Mononuclear cell (primary cell): ENCODE results near the gene PCDHA1. TPM values are rescaled to one million over a fixed set of nuclear protein-coding genes. Genes with fewer than 3 reads are reported as not detected.
"Not testable (repeated sequence)": the region's sequence is repeated elsewhere in the genome, so short reads cannot be mapped to it uniquely, and the experiment has no call there.

ENCODE experiments used
- H3K27me3 ChIP-seq: 2 replicates; pipeline ENCODE4 v1.6.0; 2011; ENCODE audit warnings: low read length, control low read depth; ENCODE audit not compliant: insufficient read depth
- H3K4me1 ChIP-seq: 2 replicates; pipeline ENCODE4 v1.5.1; 2011; ENCODE audit warnings: mild to moderate bottlenecking, low read length, control low read depth; ENCODE audit not compliant: insufficient read depth
- H3K4me3 ChIP-seq: 2 replicates; pipeline ENCODE4 v1.5.1; 2011; ENCODE audit warnings: mild to moderate bottlenecking, low read length, moderate library complexity
- H3K9me3 ChIP-seq: 2 replicates; pipeline ENCODE4 v1.5.1; 2011; ENCODE audit warnings: low read depth, mild to moderate bottlenecking, control low read depth, low read length
- total RNA-seq: library from RNA; depleted of rRNA; stranded (reverse); fragments of >200 nt; gene quantifications from one replicate; pipeline ENCODE4 v1.2.3, GENCODE V29; 2012

Gene PCDHA1
- not detected for total RNA-seq

DNA sequence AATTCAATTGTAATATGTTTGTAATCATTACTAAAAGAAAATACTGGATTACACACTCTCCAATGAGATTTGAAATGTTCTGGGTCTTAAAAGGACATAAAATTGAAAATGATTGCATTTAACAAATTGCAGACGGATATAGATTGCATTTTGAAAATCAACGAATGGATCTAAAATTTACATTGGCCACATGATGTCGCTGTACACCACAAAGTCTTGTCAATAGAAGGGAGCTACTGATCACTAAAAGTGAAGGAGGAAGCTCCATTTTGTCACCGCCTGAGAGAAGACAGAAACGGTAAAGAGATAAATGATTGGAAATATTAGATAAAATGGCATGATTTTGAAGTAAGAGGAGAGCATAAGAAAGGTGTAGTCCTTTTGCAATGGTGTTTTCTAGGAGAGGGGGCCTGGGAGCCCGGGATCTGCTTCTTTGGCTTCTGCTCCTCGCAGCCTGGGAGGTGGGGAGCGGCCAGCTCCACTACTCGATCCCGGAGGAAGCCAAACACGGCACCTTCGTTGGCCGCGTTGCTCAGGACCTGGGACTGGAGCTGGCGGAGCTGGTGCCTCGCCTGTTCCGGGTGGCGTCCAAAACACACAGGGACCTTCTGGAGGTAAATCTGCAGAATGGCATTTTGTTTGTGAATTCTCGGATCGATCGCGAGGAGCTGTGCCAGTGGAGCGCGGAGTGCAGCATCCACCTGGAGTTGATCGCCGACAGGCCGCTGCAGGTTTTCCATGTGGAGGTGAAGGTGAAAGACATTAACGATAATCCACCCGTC is at the start of gene PCDHA1:
Gene PCDHA1 (plus strand): TSS at position 236 of the 782 bp plus-strand sequence.
- Histone ChIP-seq H3K9me3 (peaks cover 46% of the 10 kb centered on the region), H3K4me3 (no peak within 1 kb of the TSS), H3K4me1 (no peaks in the 10 kb centered on the region)

DNA sequence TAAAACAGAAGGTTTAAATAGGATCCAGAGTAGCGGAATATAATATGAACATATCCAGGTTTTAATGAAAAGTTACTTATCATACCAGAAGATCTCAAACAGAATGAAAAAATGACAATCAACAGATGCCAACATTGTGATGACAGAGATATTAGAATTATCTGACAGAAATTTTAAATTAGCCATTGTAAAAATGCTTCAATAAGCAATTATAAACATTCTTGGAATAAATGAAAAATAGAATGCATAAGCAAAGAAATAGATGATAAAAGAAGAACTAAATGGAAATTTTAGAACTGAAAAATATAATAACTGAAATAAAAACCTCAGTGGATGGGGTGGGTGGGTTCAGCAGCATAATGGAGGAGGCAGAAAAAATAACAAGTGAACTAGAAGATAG is 48.5 kb upstream of the PCDHA1 start:
- no peak overlapping the region for H3K4me3 ChIP-seq
- H3K27me3 ChIP-seq = peaks cover 18% of the 10 kb centered on the region
- no peaks in the 10 kb centered on the region for H3K9me3 ChIP-seq
- no peaks in the 10 kb centered on the region for H3K4me1 ChIP-seq

More for the DNA sequence above, at the start of gene PCDHA1:
- peaks cover 31% of the 10 kb centered on the region for H3K27me3 ChIP-seq

DNA sequence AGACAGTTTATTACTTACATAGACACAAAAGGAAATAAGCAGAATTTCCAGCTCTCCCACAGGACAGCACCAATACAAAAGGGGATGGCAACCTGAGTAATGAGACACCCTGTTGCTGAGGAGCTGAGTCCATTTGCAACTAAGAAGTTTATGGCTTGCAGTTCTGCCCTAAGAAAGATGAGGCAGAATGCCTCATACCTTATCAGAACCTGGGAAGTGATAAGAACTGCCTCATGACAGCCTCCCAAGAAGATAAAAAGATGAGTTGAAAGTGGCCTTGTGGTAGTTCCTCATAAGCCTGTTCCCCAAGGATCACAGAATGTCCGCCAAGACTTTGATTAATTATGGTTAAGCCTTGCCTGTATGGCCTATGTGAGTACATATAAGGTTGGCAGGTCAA is 44.0 kb upstream of the PCDHA1 start:
- peaks cover 4% of the 10 kb centered on the region for H3K27me3 ChIP-seq
- no peak overlapping the region for H3K4me3 ChIP-seq
- H3K9me3 ChIP-seq = no peaks in the 10 kb centered on the region
- H3K4me1 ChIP-seq = no peaks in the 10 kb centered on the region

DNA sequence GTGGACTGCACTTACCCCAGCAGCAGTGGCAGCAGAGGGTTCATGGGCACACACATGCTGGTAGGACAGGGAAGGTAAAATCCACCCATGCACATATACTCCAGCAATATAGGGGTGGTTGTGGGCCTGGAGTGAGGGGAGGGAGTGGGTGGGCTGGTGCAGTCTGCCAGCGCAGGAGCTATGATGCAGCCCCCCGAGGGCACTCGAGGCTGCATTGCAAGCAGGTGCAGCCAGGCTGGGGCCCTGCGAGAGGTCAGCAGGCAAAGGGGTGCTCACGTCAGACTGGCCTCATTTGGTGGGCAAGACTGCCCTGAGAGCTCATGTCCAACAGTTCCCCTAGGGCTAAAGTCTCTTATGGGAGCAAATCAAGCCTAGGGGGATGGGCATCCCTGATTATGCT is 32.4 kb upstream of the PCDHA1 start:
- no peaks in the 10 kb centered on the region for H3K4me1 ChIP-seq
- no peak overlapping the region for H3K4me3 ChIP-seq
- peaks cover 29% of the 10 kb centered on the region for H3K9me3 ChIP-seq
- H3K27me3 ChIP-seq = peaks cover 3% of the 10 kb centered on the region

DNA sequence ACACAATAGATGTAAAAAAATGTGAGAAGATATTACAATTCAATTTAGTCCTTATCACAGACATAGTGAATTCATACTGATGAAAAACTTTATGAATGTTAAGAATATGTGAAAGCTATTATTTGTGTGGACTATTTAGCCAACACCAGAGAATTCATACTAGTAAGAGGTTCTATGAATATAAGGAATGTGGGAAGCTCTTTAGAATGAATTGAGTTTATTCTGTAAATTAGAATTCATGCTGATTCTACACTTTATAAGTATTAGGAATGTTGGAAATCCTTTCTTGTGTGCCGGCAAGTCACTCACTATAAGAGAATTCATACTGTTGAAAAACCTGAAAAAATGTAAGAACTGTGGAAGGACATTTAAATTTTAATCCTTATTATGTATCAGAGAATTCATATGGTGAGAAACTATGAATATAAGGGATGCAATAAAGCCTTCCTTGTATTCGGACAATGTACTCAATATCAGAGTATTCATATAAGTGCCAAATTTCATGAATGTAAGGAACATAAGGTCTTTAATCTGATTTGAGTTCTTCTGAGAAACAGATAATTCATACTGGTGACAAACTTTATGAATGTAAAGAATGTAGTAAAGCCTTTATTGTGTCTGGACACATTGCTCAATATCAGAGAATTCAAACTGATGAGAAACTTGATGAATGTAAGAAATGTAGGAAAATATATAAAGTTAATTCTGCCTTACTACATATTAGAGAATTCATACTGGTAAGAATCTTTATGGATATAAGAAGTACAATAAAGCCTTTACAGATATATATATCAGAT is 21.6 kb upstream of the PCDHA1 start:
- Histone ChIP-seq H3K4me1 (no peaks in the 10 kb centered on the region), H3K27me3 (no peaks in the 10 kb centered on the region), H3K9me3 (peaks cover 89% of the 10 kb centered on the region), H3K4me3 (no peak overlapping the region)

DNA sequence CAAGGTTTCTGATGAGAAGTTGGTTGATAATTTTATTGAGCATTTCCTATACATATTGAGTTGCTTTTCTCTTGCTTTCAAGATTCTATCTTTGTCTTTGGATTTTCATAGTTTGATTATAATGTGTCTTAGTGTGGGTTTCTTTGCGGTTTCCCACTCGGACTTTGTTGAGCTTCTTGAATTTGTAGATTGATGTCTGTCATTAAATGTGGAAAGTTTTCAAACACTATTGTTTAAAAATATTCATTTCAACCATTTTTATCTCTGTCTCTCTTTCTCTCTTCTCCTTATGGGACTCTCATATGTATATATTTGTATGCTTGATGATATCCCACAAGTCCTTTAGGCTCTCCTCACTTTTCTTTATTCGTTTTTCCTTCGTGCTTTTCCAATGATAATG is 18.5 kb upstream of the PCDHA1 start:
- peaks cover 93% of the 10 kb centered on the region for H3K9me3 ChIP-seq
- no peak overlapping the region for H3K4me3 ChIP-seq
- no peaks in the 10 kb centered on the region for H3K4me1 ChIP-seq
- no peaks in the 10 kb centered on the region for H3K27me3 ChIP-seq

DNA sequence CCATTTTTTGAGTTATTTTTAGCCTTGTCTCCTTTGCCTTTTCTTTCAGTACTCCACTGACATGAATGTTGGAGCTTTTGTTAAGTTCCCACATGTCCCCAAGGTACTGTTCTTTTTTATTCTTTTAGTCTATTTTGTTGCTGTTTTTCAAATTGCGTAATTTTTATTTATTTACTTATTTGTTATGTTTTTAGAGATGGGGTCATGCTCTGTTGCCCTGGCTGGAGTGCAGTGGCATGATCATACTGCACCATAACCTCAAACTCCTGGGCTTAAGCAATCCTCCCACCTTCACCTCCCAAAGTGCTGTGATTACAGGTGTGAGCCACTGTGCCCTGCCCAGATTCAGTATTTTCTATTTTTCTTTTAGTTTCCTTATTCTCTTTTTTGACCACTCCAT is 5.4 kb upstream of the PCDHA1 start:
- Histone ChIP-seq H3K4me3 (no peak overlapping the region), H3K4me1 (no peaks in the 10 kb centered on the region), H3K9me3 (peaks cover 13% of the 10 kb centered on the region), H3K27me3 (peaks cover 7% of the 10 kb centered on the region)

DNA sequence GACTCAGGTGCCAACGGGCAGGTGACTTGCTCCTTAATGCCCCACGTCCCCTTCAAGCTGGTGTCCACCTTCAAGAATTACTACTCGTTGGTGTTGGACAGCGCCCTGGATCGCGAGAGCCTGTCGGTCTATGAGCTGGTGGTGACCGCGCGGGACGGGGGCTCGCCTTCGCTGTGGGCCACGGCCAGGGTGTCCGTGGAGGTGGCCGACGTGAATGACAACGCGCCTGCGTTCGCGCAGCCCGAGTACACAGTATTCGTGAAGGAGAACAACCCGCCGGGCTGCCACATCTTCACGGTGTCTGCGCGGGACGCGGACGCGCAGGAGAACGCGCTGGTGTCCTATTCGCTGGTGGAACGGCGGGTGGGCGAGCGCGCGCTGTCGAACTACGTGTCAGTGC is 1.5 kb downstream of the PCDHA1 start:
- not testable (repeated sequence) for H3K4me3 ChIP-seq, H3K4me1 ChIP-seq
- Histone ChIP-seq H3K9me3 (peaks cover 40% of the 10 kb centered on the region), H3K27me3 (peaks cover 34% of the 10 kb centered on the region)

DNA sequence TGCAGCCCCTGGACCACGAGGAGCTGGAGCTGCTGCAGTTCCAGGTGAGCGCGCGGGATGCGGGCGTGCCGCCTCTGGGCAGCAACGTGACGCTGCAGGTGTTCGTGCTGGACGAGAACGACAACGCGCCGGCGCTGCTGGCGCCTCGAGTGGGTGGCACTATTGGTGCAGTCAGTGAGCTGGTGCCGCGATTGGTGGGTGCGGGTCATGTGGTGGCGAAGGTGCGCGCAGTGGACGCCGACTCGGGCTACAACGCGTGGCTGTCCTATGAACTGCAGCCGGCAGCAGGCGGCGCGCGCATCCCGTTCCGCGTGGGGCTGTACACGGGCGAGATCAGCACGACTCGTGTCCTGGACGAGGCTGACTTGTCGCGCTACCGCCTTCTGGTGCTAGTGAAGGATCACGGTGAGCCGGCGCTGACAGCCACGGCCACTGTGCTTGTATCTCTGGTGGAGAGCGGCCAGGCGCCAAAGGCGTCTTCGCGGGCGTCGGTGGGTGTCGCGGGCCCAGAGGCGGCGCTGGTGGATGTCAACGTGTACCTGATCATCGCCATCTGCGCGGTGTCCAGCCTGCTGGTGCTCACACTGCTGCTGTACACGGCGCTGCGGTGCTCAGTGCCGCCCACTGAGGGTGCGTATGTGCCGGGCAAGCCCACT is 2.0 kb downstream of the PCDHA1 start:
- H3K9me3 ChIP-seq = peaks cover 45% of the 10 kb centered on the region
- not testable (repeated sequence) for H3K4me3 ChIP-seq, H3K4me1 ChIP-seq
- peaks cover 36% of the 10 kb centered on the region for H3K27me3 ChIP-seq

DNA sequence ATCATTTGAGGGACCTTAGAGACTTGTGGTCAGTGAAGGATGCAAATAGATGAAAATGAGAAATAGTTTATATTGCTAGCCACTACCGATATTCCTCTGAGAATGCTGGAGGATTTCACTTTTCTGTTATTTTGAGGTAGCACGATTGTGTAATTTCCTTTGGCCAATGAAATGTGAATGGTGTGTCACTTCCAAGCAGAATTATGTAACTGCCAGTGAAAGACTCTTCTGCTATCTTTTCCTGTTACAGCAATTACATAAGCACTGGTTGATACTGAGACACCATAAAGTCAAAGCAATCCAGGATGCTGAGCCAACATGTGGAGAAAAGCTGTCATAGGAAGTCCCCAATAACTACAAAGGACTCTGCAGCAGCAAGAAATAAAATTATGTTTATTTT is 5.1 kb downstream of the PCDHA1 start:
- Histone ChIP-seq H3K4me3 (no peak overlapping the region), H3K4me1 (no peaks in the 10 kb centered on the region), H3K9me3 (peaks cover 60% of the 10 kb centered on the region), H3K27me3 (peaks cover 51% of the 10 kb centered on the region)

DNA sequence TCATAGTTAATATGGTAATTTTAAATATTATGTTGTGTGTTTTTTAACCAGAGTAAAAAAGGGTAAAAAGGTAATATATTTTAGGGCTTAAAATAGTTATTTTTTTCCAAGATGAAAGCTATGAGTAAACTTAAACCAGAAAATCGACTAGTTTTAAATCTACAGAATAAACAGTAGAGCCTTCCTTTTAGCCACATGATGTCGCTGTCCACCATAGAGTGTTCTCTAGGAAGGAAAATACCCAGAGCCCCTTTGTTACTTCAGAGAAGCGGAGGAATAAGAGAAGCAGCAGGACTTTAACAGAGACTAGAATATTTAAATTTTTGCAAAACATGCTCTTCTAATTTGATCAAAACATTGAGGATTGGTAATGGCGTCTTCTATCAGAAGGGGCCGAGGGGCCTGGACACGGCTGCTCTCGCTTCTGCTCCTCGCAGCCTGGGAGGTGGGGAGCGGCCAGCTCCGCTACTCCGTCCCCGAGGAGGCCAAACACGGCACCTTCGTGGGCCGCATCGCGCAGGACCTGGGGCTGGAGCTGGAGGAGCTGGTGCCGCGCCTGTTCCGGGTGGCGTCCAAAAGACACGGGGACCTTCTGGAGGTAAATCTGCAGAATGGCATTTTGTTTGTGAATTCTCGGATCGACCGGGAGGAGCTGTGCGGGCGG is 8.8 kb downstream of the PCDHA1 start, which contains the start of gene PCDHA2:
Gene PCDHA2 (plus strand): TSS at position 258 of the 664 bp plus-strand sequence.
- Histone ChIP-seq H3K4me1 (no peaks in the 10 kb centered on the region), H3K9me3 (peaks cover 40% of the 10 kb centered on the region), H3K27me3 (peaks cover 33% of the 10 kb centered on the region), H3K4me3 (no peak within 1 kb of the TSS)

DNA sequence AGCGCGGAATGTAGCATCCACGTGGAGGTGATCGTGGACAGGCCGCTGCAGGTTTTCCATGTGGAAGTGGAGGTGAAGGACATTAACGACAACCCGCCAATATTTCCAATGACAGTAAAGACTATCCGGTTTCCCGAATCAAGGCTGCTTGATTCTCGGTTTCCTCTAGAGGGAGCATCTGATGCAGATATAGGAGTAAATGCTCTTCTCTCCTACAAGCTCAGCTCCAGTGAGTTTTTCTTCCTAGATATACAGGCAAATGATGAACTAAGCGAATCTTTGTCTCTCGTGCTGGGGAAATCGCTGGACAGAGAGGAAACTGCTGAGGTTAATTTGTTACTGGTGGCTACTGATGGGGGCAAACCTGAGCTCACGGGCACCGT is 9.3 kb downstream of the PCDHA1 start:
- peaks cover 38% of the 10 kb centered on the region for H3K9me3 ChIP-seq
- H3K4me3 ChIP-seq = no peak overlapping the region
- H3K4me1 ChIP-seq = no peaks in the 10 kb centered on the region
- H3K27me3 ChIP-seq = peaks cover 31% of the 10 kb centered on the region

DNA sequence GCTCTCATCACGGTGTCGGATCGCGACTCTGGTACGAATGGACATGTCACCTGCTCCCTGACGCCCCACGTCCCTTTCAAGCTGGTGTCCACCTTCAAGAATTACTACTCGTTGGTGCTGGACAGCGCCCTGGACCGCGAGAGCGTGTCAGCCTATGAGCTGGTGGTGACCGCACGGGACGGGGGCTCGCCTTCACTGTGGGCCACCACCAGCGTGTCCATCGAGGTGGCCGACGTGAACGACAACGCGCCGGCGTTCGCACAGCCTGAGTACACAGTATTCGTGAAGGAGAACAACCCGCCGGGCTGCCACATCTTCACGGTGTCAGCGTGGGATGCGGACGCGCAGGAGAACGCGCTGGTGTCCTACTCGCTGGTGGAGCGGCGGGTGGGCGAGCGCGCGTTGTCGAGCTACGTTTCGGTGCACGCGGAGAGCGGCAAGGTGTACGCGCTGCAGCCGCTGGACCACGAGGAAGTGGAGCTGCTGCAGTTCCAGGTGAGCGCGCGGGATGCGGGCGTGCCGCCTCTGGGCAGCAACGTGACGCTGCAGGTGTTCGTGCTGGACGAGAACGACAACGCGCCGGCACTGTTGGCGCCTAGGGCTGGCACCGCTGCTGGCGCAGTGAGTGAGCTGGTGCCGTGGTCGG is 10.3 kb downstream of the PCDHA1 start:
- not testable (repeated sequence) for H3K4me3 ChIP-seq

DNA sequence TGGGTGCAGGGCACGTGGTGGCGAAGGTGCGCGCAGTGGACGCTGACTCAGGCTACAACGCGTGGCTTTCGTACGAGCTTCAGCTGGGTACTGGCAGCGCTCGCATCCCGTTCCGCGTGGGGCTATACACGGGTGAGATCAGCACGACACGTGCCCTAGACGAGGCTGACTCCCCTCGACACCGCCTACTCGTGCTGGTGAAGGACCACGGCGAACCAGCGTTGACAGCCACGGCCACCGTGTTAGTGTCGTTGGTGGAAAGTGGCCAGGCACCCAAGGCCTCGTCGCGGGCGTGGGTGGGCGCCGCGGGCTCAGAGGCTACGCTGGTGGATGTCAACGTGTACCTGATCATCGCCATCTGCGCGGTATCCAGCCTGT is 10.8 kb downstream of the PCDHA1 start:
- H3K4me1 ChIP-seq = no peaks in the 10 kb centered on the region
- no peak overlapping the region for H3K4me3 ChIP-seq
- peaks cover 41% of the 10 kb centered on the region for H3K9me3 ChIP-seq
- peaks cover 44% of the 10 kb centered on the region for H3K27me3 ChIP-seq

More for the DNA sequence above, 10.3 kb downstream of the PCDHA1 start:
- H3K4me1 ChIP-seq = not testable (repeated sequence)
- peaks cover 41% of the 10 kb centered on the region for H3K27me3 ChIP-seq
- peaks cover 41% of the 10 kb centered on the region for H3K9me3 ChIP-seq
